ENCODE results near the gene PSMD12. TPM values are rescaled to one million over a fixed set of nuclear protein-coding genes. Genes with fewer than 3 reads are reported as not detected.

The PSMD12 gene
- total RNA-seq, 2 experiments from 2014 or later: 100 to 101 TPM

DNA sequence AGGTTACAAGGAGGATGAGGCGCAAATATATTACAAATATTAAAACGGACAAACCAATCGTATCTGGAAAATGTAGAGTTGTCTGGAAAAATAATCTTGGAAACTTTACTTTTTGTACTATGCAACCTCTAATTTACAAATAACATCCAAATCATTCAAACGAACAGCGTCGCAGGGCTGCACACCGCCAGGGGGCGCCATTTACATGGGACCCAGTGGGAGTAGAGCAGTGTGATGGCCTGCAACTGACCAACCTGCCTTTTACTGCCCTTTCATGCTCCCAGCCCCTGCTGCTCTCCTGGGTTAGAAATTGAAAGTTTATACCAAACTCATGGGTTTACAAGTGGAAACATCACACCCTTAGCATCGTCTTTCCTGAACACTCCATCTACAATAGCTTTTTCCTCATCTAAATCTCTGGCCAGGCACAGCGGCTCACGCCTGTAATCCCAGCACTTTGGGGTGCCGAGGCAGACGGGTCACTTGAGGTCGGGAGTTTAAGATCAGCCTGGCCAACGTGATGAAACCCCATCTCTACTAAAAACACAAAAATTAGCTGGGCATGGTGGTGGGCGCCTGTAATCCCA is 20.7 kb upstream of the PSMD12 start:
- H3K4me1 Mint-ChIP-seq: peaks cover 74% of the 10 kb centered on the region

DNA sequence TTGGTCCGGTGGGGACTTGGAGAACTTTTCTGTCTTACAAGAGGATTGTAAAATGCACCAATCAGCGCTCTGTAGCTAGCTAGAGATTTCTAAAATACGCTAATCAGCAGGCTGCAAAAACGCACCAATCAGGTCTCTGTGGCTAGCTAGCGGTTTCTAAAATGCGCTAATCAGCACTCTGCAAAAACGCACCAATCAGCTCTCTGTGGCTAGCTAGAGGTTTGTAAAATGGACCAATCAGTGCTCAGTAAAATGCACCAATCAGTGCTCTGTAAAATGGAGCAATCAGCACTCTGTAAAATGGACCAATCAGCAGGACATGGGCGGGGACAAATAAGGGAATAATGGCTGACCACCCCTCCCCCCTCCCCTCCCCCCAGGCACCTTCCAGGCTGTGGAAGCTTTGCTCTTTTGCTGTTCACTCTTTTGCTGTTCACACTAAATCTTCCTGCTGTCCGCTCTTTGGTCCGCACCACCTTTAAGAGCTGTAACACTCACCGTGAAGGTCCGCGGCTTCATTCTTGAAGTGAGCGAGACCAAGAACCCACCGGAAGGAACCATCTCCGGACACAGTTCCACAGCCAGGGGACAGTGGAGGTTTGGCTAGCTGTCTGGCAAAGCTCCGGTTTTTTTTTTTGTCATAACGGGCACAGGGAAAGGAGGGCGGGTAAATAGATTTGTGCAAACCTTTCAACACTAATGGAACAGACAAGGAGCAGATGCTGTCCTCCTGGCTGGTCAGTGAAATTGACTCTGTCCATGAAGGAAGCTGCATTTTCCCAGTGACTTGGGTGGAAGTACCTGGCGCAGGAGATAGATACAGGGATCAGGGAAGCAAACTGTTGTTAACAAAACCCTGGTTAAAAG is 19.0 kb upstream of the PSMD12 start:
- H3K4me1 Mint-ChIP-seq: peaks cover 68% of the 10 kb centered on the region
- intact Hi-C loops (cut with DNase I, micrococcal nuclease): no loop called here
- H3K9me3 Mint-ChIP-seq (ENCODE audit: low read depth): no peaks in the 10 kb centered on the region
- peak overlapping the region; percentile 27 for H3K27ac Mint-ChIP-seq
- no peak for DNase-seq
- POLR2A ChIA-PET: interaction anchor here (0.7 to 1.4 kb wide), 2 partner anchors 17 to 37 kb away, joined by 3 to 6 read pairs; no protein-coding TSS in a partner anchor
- no peaks in the 10 kb centered on the region for H3K27me3 Mint-ChIP-seq
- H3K36me3 Mint-ChIP-seq (ENCODE audit: low read depth): peaks cover 28% of the 10 kb centered on the region
- no peak overlapping the region for H3K4me3 Mint-ChIP-seq
- ATAC-seq: no peak
- CTCF ChIA-PET: interaction anchor here (0.6 to 9.6 kb wide), 12 partner anchors 9 to 414 kb away, joined by 3 to 107 read pairs (median 5); partner anchors contain the start of gene PITPNC1

More for the DNA sequence above, 20.7 kb upstream of the PSMD12 start:
- DNase-seq: peak; percentile 87
- Mint-ChIP-seq H3K36me3 (ENCODE audit: low read depth) (peaks cover 26% of the 10 kb centered on the region), H3K4me3 (no peak overlapping the region), H3K9me3 (ENCODE audit: low read depth) (no peaks in the 10 kb centered on the region), H3K27ac (peak overlapping the region; percentile 72), H3K27me3 (no peaks in the 10 kb centered on the region)
- ChIA-PET POLR2A (interaction anchor here (0.7 kb wide), 1 partner anchor 83 kb away, joined by 3 read pairs; no protein-coding TSS in a partner anchor), CTCF (interaction anchor here (0.6 to 9.6 kb wide), 23 partner anchors 10 to 307 kb away, joined by 3 to 107 read pairs (median 6); partner anchors contain the start of gene PITPNC1)
- intact Hi-C loops (cut with DNase I, micrococcal nuclease): loop anchor here (1.0 kb wide), 1 partner anchor 88 kb away; no protein-coding TSS in a partner anchor
- ATAC-seq: no peak

DNA sequence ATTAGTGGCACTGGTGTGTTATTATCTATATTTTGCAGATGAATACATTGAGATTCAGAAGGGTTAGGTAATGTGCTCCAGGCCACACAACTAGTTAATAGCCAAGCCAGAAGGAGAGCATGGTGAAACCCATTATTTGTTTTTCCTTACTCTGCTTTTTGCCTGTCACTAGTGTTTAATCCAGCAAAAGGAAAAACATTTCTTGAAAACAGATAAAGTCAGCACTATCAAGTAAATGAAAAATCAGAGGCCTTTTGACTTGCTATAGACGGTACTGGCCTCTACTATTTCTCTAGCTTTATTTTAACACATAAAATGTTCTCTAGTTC is 15.5 kb upstream of the PSMD12 start:
- Mint-ChIP-seq H3K36me3 (ENCODE audit: low read depth) (peaks cover 31% of the 10 kb centered on the region), H3K27me3 (no peaks in the 10 kb centered on the region), H3K4me3 (no peak overlapping the region), H3K27ac (peak overlapping the region; percentile 60), H3K4me1 (peaks cover 45% of the 10 kb centered on the region), H3K9me3 (ENCODE audit: low read depth) (peaks cover 3% of the 10 kb centered on the region)
- ChIA-PET CTCF (interaction anchor here (1.0 to 9.6 kb wide), 3 partner anchors 19 to 95 kb away, joined by 3 to 107 read pairs (median 4); no protein-coding TSS in a partner anchor), POLR2A (interaction anchor here (0.6 to 1.7 kb wide), 3 partner anchors 59 to 103 kb away, joined by 3 to 5 read pairs (median 3); no protein-coding TSS in a partner anchor)
- intact Hi-C loops (cut with DNase I, micrococcal nuclease): no loop called here
- DNase-seq (no peak), ATAC-seq (no peak)

DNA sequence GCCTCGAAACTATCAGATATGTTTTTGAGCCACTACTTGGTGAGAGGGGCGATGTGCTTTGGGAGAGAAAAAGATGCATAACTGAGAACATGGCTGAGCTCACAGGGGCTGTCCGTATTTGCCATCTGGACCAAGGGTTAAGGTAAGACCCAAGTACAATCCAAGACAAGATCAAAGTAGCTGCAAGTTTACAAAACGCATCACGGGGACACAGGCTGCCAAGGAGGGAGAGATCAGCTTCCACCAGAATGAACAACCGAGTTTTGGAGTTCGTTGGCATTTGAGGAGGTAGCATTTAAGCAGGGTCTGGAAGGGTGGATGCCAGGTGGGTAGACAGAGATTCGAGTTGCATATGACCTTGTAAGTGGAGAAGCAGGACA is 12.9 kb upstream of the PSMD12 start:
- Mint-ChIP-seq H3K4me1 (peaks cover 51% of the 10 kb centered on the region), H3K4me3 (peak overlapping the region; percentile 83), H3K9me3 (ENCODE audit: low read depth) (peaks cover 3% of the 10 kb centered on the region), H3K36me3 (ENCODE audit: low read depth) (peaks cover 26% of the 10 kb centered on the region), H3K27ac (peak overlapping the region; percentile 93), H3K27me3 (no peaks in the 10 kb centered on the region)
- ChIA-PET CTCF (interaction anchor here (0.5 to 8.7 kb wide), 28 partner anchors 10 to 338 kb away, joined by 3 to 171 read pairs (median 5); partner anchors contain the start of genes NOL11 and PSMD12), POLR2A (interaction anchor here (0.9 to 1.8 kb wide), 6 partner anchors 11 to 103 kb away, joined by 3 to 6 read pairs (median 4); no protein-coding TSS in a partner anchor)
- ATAC-seq (no peak), DNase-seq (no peak)
- intact Hi-C loops (cut with DNase I, micrococcal nuclease): loop anchor here (1.0 to 10.0 kb wide), 5 partner anchors 53 to 658 kb away; partner anchors contain the start of genes C17orf58 (in 1 of the 2) and KPNA2 (in 1 of the 2)

DNA sequence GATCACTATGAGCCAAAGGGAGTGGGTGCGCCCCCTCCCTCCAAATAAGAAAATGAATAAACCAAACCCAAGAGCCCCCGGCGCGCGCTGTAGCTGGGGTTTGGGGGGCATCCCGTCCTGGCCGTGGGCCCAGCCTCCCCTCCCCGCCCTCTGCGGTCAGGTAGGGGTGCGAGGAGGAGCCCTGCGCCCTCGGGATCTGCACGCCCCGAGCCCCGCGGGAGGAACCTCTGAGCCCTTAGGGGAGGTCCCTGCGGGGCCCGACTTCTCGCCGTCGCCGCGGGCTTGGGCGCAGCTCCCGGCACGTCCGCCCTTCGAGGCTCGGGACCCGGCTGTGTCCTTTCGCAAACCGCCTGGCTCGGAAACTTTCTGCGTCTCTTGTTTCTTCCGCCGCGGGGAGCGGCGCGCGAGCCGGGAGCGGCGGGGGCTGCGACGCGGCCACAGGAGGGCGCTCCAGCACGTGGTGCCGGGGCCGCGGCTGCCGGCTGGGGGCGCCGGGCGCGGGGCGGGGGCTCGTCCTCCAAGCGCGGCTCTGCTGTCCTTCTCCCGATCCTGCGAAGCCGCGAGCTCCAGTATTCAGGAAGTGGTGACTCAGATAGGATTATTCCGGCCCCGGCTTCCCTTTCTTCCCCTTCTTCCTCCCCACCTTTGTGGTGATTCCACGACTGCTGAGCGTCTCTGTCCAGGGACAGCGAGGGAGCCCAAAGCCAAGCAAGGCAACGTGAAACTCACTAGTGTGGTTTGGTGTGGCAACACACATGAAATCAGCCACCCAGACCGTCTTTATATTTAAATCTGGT is 12.3 kb upstream of the PSMD12 start:
- ChIA-PET POLR2A (interaction anchor here (0.9 to 1.8 kb wide), 10 partner anchors 12 to 103 kb away, joined by 3 to 7 read pairs (median 4); partner anchors contain the start of gene PSMD12), CTCF (interaction anchor here (0.5 to 8.7 kb wide), 37 partner anchors 9 to 946 kb away, joined by 3 to 171 read pairs (median 4); partner anchors contain the start of genes NOL11 and PSMD12)
- no peaks in the 10 kb centered on the region for H3K27me3 Mint-ChIP-seq
- H3K27ac Mint-ChIP-seq: peak overlapping the region; percentile 93
- H3K36me3 Mint-ChIP-seq (ENCODE audit: low read depth): peaks cover 22% of the 10 kb centered on the region
- ATAC-seq (peak; percentile 47), DNase-seq (peak; percentile 90)
- intact Hi-C loops (cut with DNase I, micrococcal nuclease): loop anchor here (1.0 to 10.0 kb wide), 7 partner anchors 12 to 659 kb away; partner anchors contain the start of genes C17orf58 (in 1 of the 2) and KPNA2 (in 1 of the 2)
- H3K4me1 Mint-ChIP-seq: peaks cover 49% of the 10 kb centered on the region
- H3K4me3 Mint-ChIP-seq: peak overlapping the region; percentile 83
- H3K9me3 Mint-ChIP-seq (ENCODE audit: low read depth): peaks cover 3% of the 10 kb centered on the region

DNA sequence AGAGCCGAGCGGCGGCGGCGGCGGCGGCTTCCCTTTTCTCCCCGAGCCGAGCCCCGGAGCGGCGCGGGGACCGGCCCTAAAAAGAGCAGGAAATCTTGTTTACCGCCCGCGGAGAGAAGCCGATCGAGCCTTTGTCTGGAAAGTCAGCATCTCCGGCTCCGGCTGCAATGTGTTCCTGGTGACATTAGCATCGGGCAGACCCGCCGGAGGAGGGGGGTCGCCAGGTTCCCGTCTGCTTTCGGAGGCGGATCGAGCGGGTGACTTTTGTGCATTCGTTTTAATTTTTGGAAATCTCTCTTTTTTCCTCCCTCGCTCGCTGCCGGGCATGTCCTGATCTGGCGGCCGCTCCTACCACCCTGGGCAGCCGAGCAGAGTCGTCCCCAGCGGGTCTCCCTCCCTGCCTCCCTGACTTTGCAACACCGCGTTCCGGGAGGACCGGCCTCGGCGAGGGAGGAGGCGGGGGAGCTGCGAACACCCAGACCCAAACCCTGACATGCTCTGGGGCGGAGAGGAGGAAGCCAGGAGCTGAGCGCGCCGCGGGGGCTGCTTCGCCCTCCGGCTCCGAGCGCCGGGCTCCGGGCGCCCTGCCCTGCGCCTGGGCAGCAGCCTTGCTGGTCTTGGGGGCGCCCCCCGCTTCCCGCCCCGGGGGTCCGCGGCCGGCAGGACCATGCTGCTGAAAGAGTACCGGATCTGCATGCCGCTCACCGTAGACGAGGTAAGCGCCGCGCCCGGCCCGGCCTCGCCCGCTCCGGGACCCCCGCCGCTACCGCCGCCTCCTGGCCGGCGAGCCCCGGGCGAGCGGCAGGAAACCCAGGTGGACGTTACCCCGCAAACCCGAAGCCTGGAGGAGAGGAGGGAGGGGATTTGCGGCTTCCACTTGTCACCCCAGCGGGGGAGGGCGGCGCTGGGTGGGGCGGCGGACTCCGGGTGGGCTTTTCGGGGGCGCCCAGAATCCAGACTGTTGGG is 11.4 kb upstream of the PSMD12 start:
- intact Hi-C loops (cut with DNase I, micrococcal nuclease): loop anchor here (1.0 to 10.0 kb wide), 10 partner anchors 11 to 660 kb away; partner anchors contain the start of genes C17orf58 (in 1 of the 2), KPNA2 (in 1 of the 2), NOL11 (in 1 of the 2) and PSMD12 (in 1 of the 2)
- H3K27me3 Mint-ChIP-seq: no peaks in the 10 kb centered on the region
- ChIA-PET POLR2A (interaction anchor here (0.6 to 1.8 kb wide), 11 partner anchors 11 to 104 kb away, joined by 3 to 12 read pairs (median 4); partner anchors contain the start of gene PSMD12), CTCF (interaction anchor here (0.6 to 8.7 kb wide), 29 partner anchors 8 to 945 kb away, joined by 3 to 171 read pairs (median 5); partner anchors contain the start of gene PSMD12)
- peaks cover 18% of the 10 kb centered on the region for H3K36me3 Mint-ChIP-seq (ENCODE audit: low read depth)
- DNase-seq (peak; percentile 72), ATAC-seq (peak; percentile 14)
- H3K4me1 Mint-ChIP-seq: peaks cover 47% of the 10 kb centered on the region
- peak overlapping the region; percentile 83 for H3K4me3 Mint-ChIP-seq
- peaks cover 3% of the 10 kb centered on the region for H3K9me3 Mint-ChIP-seq (ENCODE audit: low read depth)
- H3K27ac Mint-ChIP-seq: peak overlapping the region; percentile 81

DNA sequence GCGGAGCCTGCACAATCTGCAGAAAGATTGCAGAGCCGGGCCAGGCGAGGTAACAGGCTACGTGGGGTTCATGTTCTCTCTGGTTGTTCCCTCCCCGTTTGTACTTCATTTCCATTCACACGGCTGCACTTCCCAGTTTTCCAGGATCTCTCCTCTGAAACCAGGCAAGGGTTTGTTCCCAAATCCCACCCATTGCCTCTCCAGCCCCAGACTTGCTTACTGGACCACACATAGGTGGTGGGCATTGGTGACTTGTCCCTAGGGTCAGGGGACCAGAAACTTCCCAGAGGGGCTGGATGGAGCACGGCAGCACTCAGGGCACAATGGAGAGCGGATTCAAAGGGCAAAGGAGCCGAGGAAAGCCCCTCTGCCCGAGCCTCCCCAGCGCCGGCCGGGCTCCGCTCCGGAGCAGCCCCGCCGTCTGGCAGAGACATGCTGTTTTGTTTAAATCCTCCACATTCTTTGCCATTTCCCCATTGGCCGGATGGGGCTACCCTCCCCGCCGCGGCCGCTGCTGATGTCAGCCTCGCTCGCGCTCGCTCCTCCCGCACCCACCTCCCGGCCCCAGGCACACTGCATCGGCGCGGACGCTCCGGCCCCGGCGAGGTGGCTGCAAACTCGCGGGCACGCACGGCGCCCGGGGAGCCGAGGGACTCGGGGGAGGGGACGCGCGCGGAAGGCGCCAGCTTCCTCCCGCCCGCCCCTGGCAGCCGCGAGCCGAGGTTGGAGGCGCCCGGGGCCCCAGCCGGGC is 10.5 kb upstream of the PSMD12 start, which contains the start of gene PITPNC1:
TSS of gene PITPNC1 (plus strand) at position 545 of the 751 bp plus-strand sequence.
- H3K36me3 Mint-ChIP-seq (ENCODE audit: low read depth): peaks cover 14% of the 10 kb centered on the region
- peaks cover 38% of the 10 kb centered on the region for H3K4me1 Mint-ChIP-seq
- CTCF ChIA-PET: interaction anchor here (0.6 to 8.7 kb wide), 18 partner anchors 8 to 341 kb away, joined by 3 to 171 read pairs (median 7); partner anchors contain the start of genes NOL11 and PSMD12
- DNase-seq (peak; percentile 94), ATAC-seq (peak; percentile 74)
- intact Hi-C loops (cut with DNase I, micrococcal nuclease): loop anchor here (1.0 to 10.0 kb wide), 7 partner anchors 11 to 660 kb away; partner anchors contain the start of genes C17orf58 (in 1 of the 2), KPNA2 (in 1 of the 2), NOL11 (in 1 of the 2) and PSMD12 (in 1 of the 2)
- H3K27ac Mint-ChIP-seq: peak within 1 kb of the TSS; percentile 82
- H3K4me3 Mint-ChIP-seq: peak within 1 kb of the TSS; percentile 83
- no peaks in the 10 kb centered on the region for H3K27me3 Mint-ChIP-seq
- H3K9me3 Mint-ChIP-seq (ENCODE audit: low read depth): peaks cover 3% of the 10 kb centered on the region
- POLR2A ChIA-PET: interaction anchor here (1.1 to 1.5 kb wide), 5 partner anchors 12 to 70 kb away, joined by 3 to 12 read pairs (median 6); no protein-coding TSS in a partner anchor

DNA sequence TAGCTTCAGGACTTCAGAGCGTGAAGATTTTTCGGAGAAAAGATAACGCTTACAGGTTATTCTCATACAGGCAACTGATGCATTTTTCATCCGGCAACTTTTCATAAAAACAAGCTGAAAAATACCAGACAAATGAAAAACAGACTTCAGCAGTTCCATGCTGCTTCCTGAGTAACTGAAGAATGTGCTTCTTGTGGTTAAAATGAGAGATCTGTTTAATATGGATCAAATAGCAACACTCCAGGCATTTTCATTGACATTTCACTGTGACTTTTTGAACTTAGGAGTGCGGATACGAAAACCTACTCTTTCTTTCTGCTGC is 10.0 kb upstream of the PSMD12 start:
- ChIA-PET POLR2A (interaction anchor here (1.2 kb wide), 1 partner anchor 71 kb away, joined by 3 read pairs; no protein-coding TSS in a partner anchor), CTCF (interaction anchor here (0.6 to 8.7 kb wide), 20 partner anchors 9 to 341 kb away, joined by 3 to 171 read pairs (median 4); partner anchors contain the start of genes NOL11 and PSMD12)
- intact Hi-C loops (cut with DNase I, micrococcal nuclease): loop anchor here (5.0 to 10.0 kb wide), 4 partner anchors 56 to 661 kb away; partner anchors contain the start of genes C17orf58 (in 1 of the 2) and KPNA2 (in 1 of the 2)
- peaks cover 3% of the 10 kb centered on the region for H3K9me3 Mint-ChIP-seq (ENCODE audit: low read depth)
- ATAC-seq (no peak), DNase-seq (no peak)
- H3K4me1 Mint-ChIP-seq: peaks cover 34% of the 10 kb centered on the region
- peak overlapping the region; percentile 83 for H3K4me3 Mint-ChIP-seq
- H3K36me3 Mint-ChIP-seq (ENCODE audit: low read depth): peaks cover 14% of the 10 kb centered on the region
- peak overlapping the region; percentile 82 for H3K27ac Mint-ChIP-seq
- H3K27me3 Mint-ChIP-seq: no peaks in the 10 kb centered on the region

Measured in activated CD4-positive, alpha-beta T cell treated with anti-CD3 and anti-CD28 coated beads for 36 hours (primary cell).